ENCODE results near the gene ABCA13.

GRCh38 chr7:48505466-48505865 is 334.2 kb downstream of the ABCA13 start:
- TF ChIP-seq, protein P1, sequence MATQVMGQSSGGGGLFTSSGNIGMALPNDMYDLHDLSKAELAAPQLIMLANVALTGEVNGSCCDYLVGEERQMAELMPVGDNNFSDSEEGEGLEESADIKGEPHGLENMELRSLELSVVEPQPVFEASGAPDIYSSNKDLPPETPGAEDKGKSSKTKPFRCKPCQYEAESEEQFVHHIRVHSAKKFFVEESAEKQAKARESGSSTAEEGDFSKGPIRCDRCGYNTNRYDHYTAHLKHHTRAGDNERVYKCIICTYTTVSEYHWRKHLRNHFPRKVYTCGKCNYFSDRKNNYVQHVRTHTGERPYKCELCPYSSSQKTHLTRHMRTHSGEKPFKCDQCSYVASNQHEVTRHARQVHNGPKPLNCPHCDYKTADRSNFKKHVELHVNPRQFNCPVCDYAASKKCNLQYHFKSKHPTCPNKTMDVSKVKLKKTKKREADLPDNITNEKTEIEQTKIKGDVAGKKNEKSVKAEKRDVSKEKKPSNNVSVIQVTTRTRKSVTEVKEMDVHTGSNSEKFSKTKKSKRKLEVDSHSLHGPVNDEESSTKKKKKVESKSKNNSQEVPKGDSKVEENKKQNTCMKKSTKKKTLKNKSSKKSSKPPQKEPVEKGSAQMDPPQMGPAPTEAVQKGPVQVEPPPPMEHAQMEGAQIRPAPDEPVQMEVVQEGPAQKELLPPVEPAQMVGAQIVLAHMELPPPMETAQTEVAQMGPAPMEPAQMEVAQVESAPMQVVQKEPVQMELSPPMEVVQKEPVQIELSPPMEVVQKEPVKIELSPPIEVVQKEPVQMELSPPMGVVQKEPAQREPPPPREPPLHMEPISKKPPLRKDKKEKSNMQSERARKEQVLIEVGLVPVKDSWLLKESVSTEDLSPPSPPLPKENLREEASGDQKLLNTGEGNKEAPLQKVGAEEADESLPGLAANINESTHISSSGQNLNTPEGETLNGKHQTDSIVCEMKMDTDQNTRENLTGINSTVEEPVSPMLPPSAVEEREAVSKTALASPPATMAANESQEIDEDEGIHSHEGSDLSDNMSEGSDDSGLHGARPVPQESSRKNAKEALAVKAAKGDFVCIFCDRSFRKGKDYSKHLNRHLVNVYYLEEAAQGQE (tag by site-specific recombination; IDR thresholded peaks at IDR 0.05) = no peak
- TF ChIP-seq ZSCAN18 (tag by site-specific recombination; IDR thresholded peaks at IDR 0.05) (no peak), TCF7L2 (IDR thresholded peaks at IDR 0.05; ENCODE audit: borderline replicate concordance, low read depth, low read length) (no peak), TSHZ1 (tag by site-specific recombination; IDR thresholded peaks at IDR 0.05; ENCODE audit: borderline replicate concordance) (no peak), YY1 (tag by site-specific recombination; IDR thresholded peaks at IDR 0.05) (no peak), ZNF416 (tag by site-specific recombination; IDR thresholded peaks at IDR 0.05) (no peak), ZBTB21 (tag by site-specific recombination; IDR thresholded peaks at IDR 0.05) (no peak), ZNF488 (tag by site-specific recombination; IDR thresholded peaks at IDR 0.05) (no peak), ZBTB26 (tag by site-specific recombination; optimal IDR thresholded peaks at IDR 0.05) (no peak), SALL2 (tag by site-specific recombination; IDR thresholded peaks at IDR 0.05; ENCODE audit: borderline replicate concordance) (no peak)
- TF ChIP-seq, protein P2, sequence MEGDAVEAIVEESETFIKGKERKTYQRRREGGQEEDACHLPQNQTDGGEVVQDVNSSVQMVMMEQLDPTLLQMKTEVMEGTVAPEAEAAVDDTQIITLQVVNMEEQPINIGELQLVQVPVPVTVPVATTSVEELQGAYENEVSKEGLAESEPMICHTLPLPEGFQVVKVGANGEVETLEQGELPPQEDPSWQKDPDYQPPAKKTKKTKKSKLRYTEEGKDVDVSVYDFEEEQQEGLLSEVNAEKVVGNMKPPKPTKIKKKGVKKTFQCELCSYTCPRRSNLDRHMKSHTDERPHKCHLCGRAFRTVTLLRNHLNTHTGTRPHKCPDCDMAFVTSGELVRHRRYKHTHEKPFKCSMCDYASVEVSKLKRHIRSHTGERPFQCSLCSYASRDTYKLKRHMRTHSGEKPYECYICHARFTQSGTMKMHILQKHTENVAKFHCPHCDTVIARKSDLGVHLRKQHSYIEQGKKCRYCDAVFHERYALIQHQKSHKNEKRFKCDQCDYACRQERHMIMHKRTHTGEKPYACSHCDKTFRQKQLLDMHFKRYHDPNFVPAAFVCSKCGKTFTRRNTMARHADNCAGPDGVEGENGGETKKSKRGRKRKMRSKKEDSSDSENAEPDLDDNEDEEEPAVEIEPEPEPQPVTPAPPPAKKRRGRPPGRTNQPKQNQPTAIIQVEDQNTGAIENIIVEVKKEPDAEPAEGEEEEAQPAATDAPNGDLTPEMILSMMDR (tag by site-specific recombination; IDR thresholded peaks at IDR 0.05) = no peak
- TF ChIP-seq, protein P3, sequence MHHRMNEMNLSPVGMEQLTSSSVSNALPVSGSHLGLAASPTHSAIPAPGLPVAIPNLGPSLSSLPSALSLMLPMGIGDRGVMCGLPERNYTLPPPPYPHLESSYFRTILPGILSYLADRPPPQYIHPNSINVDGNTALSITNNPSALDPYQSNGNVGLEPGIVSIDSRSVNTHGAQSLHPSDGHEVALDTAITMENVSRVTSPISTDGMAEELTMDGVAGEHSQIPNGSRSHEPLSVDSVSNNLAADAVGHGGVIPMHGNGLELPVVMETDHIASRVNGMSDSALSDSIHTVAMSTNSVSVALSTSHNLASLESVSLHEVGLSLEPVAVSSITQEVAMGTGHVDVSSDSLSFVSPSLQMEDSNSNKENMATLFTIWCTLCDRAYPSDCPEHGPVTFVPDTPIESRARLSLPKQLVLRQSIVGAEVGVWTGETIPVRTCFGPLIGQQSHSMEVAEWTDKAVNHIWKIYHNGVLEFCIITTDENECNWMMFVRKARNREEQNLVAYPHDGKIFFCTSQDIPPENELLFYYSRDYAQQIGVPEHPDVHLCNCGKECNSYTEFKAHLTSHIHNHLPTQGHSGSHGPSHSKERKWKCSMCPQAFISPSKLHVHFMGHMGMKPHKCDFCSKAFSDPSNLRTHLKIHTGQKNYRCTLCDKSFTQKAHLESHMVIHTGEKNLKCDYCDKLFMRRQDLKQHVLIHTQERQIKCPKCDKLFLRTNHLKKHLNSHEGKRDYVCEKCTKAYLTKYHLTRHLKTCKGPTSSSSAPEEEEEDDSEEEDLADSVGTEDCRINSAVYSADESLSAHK (tag by site-specific recombination; IDR thresholded peaks at IDR 0.05) = no peak
- TF ChIP-seq, protein P4, sequence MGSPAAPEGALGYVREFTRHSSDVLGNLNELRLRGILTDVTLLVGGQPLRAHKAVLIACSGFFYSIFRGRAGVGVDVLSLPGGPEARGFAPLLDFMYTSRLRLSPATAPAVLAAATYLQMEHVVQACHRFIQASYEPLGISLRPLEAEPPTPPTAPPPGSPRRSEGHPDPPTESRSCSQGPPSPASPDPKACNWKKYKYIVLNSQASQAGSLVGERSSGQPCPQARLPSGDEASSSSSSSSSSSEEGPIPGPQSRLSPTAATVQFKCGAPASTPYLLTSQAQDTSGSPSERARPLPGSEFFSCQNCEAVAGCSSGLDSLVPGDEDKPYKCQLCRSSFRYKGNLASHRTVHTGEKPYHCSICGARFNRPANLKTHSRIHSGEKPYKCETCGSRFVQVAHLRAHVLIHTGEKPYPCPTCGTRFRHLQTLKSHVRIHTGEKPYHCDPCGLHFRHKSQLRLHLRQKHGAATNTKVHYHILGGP (tag by site-specific recombination; IDR thresholded peaks at IDR 0.05) = no peak
